CD14-positive monocyte (primary cell): Measurements from ENCODE around the gene FAM3C. TPM values are rescaled to one million over a fixed set of nuclear protein-coding genes. Genes with fewer than 3 reads are reported as not detected.

Experiments used
- DNase-seq, 3 donors: peaks; one replicate each; pipeline ENCODE4 v3.0.0-alpha.2; 2011 to 2022
- H2AFZ ChIP-seq: 2 replicates; pipeline ENCODE4 v1.6.0; 2012; ENCODE audit warnings: mild to moderate bottlenecking, low read depth, low read length, inconsistent platforms; ENCODE audit not compliant: insufficient read depth, poor library complexity, severe bottlenecking
- H3K27ac ChIP-seq, 2 donors: 1 replicate in 1 of 2; 2 replicates in 1 of 2; pipeline ENCODE4 v1.5.1; 2012 to 2013; ENCODE audit warnings: low read length in 2 of 2, control low read depth in 1 of 2, inconsistent platforms in 1 of 2, low read depth in 1 of 2, mild to moderate bottlenecking in 1 of 2
- H3K27me3 ChIP-seq, 2 donors: one replicate each; pipeline versions ENCODE4 v1.6.0 to v1.6.1; 2011 to 2013; ENCODE audit warnings: low read length in 2 of 2; ENCODE audit not compliant: control insufficient read depth in 2 of 2, insufficient read depth in 2 of 2
- H3K36me3 ChIP-seq, 2 donors: replicated peaks in 1 of 2; 1 replicate in 1 of 2; 2 replicates in 1 of 2; pipeline versions ENCODE4 v1.5.1 to v1.6.1; 2012 to 2013; ENCODE audit warnings: low read length in 2 of 2, control low read depth in 1 of 2, inconsistent platforms in 1 of 2, mild to moderate bottlenecking in 1 of 2; ENCODE audit not compliant: insufficient read depth in 2 of 2, control insufficient read depth in 1 of 2
- H3K4me1 ChIP-seq, 2 donors: 1 replicate in 1 of 2; 2 replicates in 1 of 2; pipeline versions ENCODE4 v1.5.1 to v1.6.1; 2012 to 2013; ENCODE audit warnings: low read length in 2 of 2, control low read depth in 1 of 2, inconsistent platforms in 1 of 2, mild to moderate bottlenecking in 1 of 2, moderate library complexity in 1 of 2; ENCODE audit not compliant: insufficient read depth in 2 of 2, control insufficient read depth in 1 of 2
- H3K4me2 ChIP-seq: replicated peaks from 2 replicates; pipeline ENCODE3; 2012; ENCODE audit warnings: low read length, moderate library complexity, mild to moderate bottlenecking; ENCODE audit not compliant: poor library complexity, severe bottlenecking; ENCODE audit errors: extremely low read depth
- H3K4me3 ChIP-seq, 3 experiments: fragments of 200-600 bp in 1 of 3; sonication (generic) in 1 of 3; replicated peaks in 1 of 3; 1 replicate in 2 of 3; 2 replicates in 1 of 3; pipeline ENCODE4 v1.5.1; 2011 to 2013; ENCODE audit warnings: low read length in 3 of 3, mild to moderate bottlenecking in 3 of 3, control low read depth in 2 of 3, low read depth in 2 of 3, inconsistent platforms in 1 of 3, moderate library complexity in 1 of 3
- H3K79me2 ChIP-seq: 2 replicates; pipeline ENCODE4 v1.6.0; 2012; ENCODE audit warnings: mild to moderate bottlenecking, control low read depth, inconsistent platforms, low read length, moderate library complexity; ENCODE audit not compliant: insufficient read depth
- H3K9ac ChIP-seq: 2 replicates; pipeline ENCODE4 v1.6.0; 2017; ENCODE audit warnings: low read length, mild to moderate bottlenecking; ENCODE audit not compliant: insufficient read depth, poor library complexity, severe bottlenecking
- H3K9me3 ChIP-seq, 2 donors: replicated peaks in 1 of 2; 1 replicate in 1 of 2; 2 replicates in 1 of 2; pipeline versions ENCODE4 v1.5.1 to v1.6.1; 2012 to 2013; ENCODE audit warnings: low read length in 2 of 2, control low read depth in 1 of 2; ENCODE audit not compliant: control insufficient read depth in 1 of 2, insufficient read depth in 1 of 2
- H4K20me1 ChIP-seq: 2 replicates; pipeline ENCODE4 v1.6.0; 2012; ENCODE audit warnings: mild to moderate bottlenecking, low read length, control low read depth, moderate library complexity; ENCODE audit not compliant: insufficient read depth
- H3K27ac Mint-ChIP-seq, 7 donors: one replicate each; pipeline ENCODE4 v1.8.0; 2020; ENCODE audit warnings: mild to moderate bottlenecking in 7 of 7, mixed read lengths in 7 of 7, moderate library complexity in 6 of 7, inconsistent platforms in 2 of 7
- H3K27me3 Mint-ChIP-seq, 3 donors: one replicate each; pipeline ENCODE4 v1.8.0; 2021 to 2022; ENCODE audit warnings: low read depth in 3 of 3, mild to moderate bottlenecking in 3 of 3, mixed read lengths in 3 of 3, moderate library complexity in 3 of 3, inconsistent platforms in 1 of 3
- H3K36me3 Mint-ChIP-seq, 2 donors: one replicate each; pipeline ENCODE4 v1.8.0; 2020; ENCODE audit warnings: mixed read lengths in 2 of 2, inconsistent platforms in 1 of 2, mild to moderate bottlenecking in 1 of 2
- H3K4me1 Mint-ChIP-seq: one replicate; pipeline ENCODE4 v1.8.0; 2020; ENCODE audit warnings: mild to moderate bottlenecking, mixed read lengths
- H3K4me3 Mint-ChIP-seq, 2 donors: one replicate each; pipeline ENCODE4 v1.8.0; 2020; ENCODE audit warnings: mild to moderate bottlenecking in 2 of 2, mixed read lengths in 2 of 2, moderate library complexity in 1 of 2
- H3K9me3 Mint-ChIP-seq, 7 donors: one replicate each; pipeline ENCODE4 v1.8.0; 2020 to 2022; ENCODE audit warnings: mixed read lengths in 7 of 7, mild to moderate bottlenecking in 6 of 7, moderate library complexity in 6 of 7, inconsistent platforms in 2 of 7
- WGBS: methylation state at CpG from one replicate; pipeline ENCODE4 v1.1.5; 2013; ENCODE audit warnings: missing lambda C conversion rate; ENCODE audit not compliant: insufficient coverage; 5-methylcytosine and 5-hydroxymethylcytosine counted together
- intact Hi-C, 2 donors: fragments of 100-400 bp; cut with micrococcal nuclease; formaldehyde crosslinking; loops; one replicate each; pipeline versions ENCODE4 v1.15.0 to v1.15.1; 2023
- polyA plus RNA-seq, 3 donors: library from polyadenylated mRNA; depleted of rRNA in 1 of 3; unstranded in 2 of 3; stranded (reverse) in 1 of 3; fragments of 300-500 nt in 2 of 3; fragments of >200 nt in 1 of 3; fragmentation: Illumina TruSeq in 2 of 3; gene quantifications; 1 replicate in 2 of 3; 2 replicates in 1 of 3; pipeline ENCODE4 v1.2.3, GENCODE V29; 2012 to 2021
- TF ChIP-seq, protein P1 (sequence below): fragments of 200-600 bp; IDR thresholded peaks from one replicate; pipeline ENCODE4 v1.8.0; 2022; ENCODE audit warnings: antibody characterized with exemption, mild to moderate bottlenecking

FAM3C gene
- polyA plus RNA-seq, 3 donors: 5.5 to 13.0 (median 7.3) TPM

DNA sequence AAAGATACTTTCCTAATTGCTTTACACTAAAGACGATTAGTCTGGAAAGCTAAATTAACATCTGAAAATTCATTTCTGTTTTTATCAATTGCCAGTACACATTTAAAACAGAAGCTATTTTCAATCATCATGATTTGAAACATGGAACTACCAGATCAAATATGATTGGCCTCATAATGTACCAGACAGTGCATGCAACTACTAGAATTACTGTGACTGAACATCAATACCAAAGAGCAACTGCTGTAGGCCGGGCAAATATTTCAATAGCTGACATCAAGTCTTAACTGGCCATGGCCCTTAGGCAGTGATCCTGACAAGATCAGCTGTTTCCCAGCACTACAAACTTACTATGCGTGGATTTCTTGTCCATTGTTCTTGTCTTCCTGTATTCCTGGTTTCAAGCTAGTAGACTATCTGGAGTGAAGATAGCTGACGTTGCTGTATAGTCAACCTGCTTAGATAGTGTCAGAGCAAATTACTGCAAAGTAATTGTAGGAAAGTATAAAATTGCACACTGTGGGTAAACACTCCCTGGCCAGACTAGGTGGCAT is 89.0 kb downstream of the FAM3C start:
- Mint-ChIP-seq H3K27me3 (peaks cover 0 to 4% (median 2%) of the 10 kb centered on the region in 3 donors), H3K27ac (no peak overlapping the region), H3K4me1 (no peaks in the 10 kb centered on the region), H3K9me3 (peaks cover 0 to 8% (median 2%) of the 10 kb centered on the region in 7 donors), H3K4me3 (no peak overlapping the region), H3K36me3 (no peaks in the 10 kb centered on the region)
- Histone ChIP-seq H4K20me1 (no peaks in the 10 kb centered on the region), H3K4me1 (no peaks in the 10 kb centered on the region), H3K9ac (no peak overlapping the region), H3K4me3 (no peak overlapping the region), H2AFZ (no peak overlapping the region), H3K27ac (no peak overlapping the region), H3K36me3 (no peaks in the 10 kb centered on the region), H3K79me2 (no peaks in the 10 kb centered on the region), H3K4me2 (no peak overlapping the region), H3K27me3 (no peaks in the 10 kb centered on the region), H3K9me3 (no peaks in the 10 kb centered on the region)
- intact Hi-C loops: no loop called here
- TF ChIP-seq, protein P1, sequence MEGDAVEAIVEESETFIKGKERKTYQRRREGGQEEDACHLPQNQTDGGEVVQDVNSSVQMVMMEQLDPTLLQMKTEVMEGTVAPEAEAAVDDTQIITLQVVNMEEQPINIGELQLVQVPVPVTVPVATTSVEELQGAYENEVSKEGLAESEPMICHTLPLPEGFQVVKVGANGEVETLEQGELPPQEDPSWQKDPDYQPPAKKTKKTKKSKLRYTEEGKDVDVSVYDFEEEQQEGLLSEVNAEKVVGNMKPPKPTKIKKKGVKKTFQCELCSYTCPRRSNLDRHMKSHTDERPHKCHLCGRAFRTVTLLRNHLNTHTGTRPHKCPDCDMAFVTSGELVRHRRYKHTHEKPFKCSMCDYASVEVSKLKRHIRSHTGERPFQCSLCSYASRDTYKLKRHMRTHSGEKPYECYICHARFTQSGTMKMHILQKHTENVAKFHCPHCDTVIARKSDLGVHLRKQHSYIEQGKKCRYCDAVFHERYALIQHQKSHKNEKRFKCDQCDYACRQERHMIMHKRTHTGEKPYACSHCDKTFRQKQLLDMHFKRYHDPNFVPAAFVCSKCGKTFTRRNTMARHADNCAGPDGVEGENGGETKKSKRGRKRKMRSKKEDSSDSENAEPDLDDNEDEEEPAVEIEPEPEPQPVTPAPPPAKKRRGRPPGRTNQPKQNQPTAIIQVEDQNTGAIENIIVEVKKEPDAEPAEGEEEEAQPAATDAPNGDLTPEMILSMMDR: no peak
- DNase-seq: no peak
- WGBS: 74% methylated on average over 4 of the region's 4 CpGs

DNA sequence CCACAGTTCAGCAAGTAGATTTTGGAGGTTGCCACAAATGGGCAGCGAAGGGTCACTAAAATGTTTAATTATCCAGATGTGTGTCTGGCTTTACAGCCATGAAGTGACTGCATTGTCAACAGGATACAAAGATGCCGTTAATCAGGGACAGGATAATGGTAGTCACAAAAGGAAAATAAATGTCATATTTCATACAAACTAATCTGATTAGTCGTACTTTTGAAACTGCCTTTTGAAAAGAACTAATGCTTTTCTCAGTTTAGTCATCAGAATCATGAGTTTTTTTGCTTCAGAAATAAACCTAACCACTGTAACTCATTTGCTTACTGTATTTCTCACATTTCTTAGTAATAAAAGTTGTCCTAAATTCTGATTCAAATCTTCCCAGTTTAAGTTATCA is 89.5 kb downstream of the FAM3C start:
- H3K9ac ChIP-seq: no peak overlapping the region
- Mint-ChIP-seq H3K9me3 (peaks cover 0 to 10% (median 3%) of the 10 kb centered on the region in 7 donors), H3K4me3 (no peak overlapping the region), H3K27ac (no peak overlapping the region), H3K36me3 (no peaks in the 10 kb centered on the region), H3K4me1 (no peaks in the 10 kb centered on the region), H3K27me3 (peaks cover 0 to 4% (median 2%) of the 10 kb centered on the region in 3 donors)
- 78% methylated on average over 1 of the region's 3 CpGs for WGBS
- H3K79me2 ChIP-seq: no peaks in the 10 kb centered on the region
- no peaks in the 10 kb centered on the region for H3K4me1 ChIP-seq
- H3K9me3 ChIP-seq: no peaks in the 10 kb centered on the region
- H3K27ac ChIP-seq: no peak overlapping the region
- no peak for DNase-seq
- no peak overlapping the region for H2AFZ ChIP-seq
- no peaks in the 10 kb centered on the region for H3K36me3 ChIP-seq
- H4K20me1 ChIP-seq: no peaks in the 10 kb centered on the region
- H3K4me3 ChIP-seq: no peak overlapping the region
- H3K27me3 ChIP-seq: no peaks in the 10 kb centered on the region
- TF ChIP-seq, protein P1: no peak
- intact Hi-C loops: no loop called here
- no peak overlapping the region for H3K4me2 ChIP-seq
